ENCODE measurements around the gene MUSTN1. TPM values are rescaled to one million over a fixed set of nuclear protein-coding genes. Genes with fewer than 3 reads are reported as not detected.

The MUSTN1 gene
- total and polyA plus RNA-seq, 7 donors, result 4.2 to 12.7 (median 8.2) TPM; not detected in 1

DNA sequence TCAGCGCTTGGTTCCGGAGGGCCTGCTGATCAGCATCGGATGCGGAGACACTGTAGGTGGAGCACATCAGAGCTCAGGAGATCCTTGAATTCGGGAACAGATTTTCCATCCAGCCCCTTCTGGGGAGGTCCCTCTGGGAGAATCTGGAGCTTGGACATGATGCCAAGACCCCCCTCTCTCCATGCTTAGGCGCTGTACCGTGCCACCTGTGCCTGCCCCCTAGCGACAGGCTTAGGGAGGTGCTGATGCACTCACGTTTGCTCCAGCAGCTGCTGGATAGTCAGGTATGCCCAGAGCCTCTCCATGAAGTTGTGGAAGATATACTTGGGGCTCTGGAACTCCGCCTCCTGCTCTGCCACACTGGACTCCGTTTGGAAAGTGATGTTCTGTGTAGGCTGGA is 14.1 kb downstream of the MUSTN1 start:
- Histone ChIP-seq H3K27ac (no peak overlapping the region), H3K4me3 (no peak overlapping the region), H3K27me3 (no peaks in the 10 kb centered on the region), H3K36me3 (peaks cover 0 to 13% (median 8%) of the 10 kb centered on the region in 4 donors), H3K4me1 (no peaks in the 10 kb centered on the region), H3K9me3 (no peaks in the 10 kb centered on the region)
- DNase-seq, result no peak
- TF ChIP-seq, protein P1, sequence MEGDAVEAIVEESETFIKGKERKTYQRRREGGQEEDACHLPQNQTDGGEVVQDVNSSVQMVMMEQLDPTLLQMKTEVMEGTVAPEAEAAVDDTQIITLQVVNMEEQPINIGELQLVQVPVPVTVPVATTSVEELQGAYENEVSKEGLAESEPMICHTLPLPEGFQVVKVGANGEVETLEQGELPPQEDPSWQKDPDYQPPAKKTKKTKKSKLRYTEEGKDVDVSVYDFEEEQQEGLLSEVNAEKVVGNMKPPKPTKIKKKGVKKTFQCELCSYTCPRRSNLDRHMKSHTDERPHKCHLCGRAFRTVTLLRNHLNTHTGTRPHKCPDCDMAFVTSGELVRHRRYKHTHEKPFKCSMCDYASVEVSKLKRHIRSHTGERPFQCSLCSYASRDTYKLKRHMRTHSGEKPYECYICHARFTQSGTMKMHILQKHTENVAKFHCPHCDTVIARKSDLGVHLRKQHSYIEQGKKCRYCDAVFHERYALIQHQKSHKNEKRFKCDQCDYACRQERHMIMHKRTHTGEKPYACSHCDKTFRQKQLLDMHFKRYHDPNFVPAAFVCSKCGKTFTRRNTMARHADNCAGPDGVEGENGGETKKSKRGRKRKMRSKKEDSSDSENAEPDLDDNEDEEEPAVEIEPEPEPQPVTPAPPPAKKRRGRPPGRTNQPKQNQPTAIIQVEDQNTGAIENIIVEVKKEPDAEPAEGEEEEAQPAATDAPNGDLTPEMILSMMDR (IDR thresholded peaks at IDR 0.05), result peak in 1 of 4 experiments; percentile 30
- TF ChIP-seq POLR2AphosphoS5 (IDR thresholded peaks at IDR 0.05) (no peak), EP300 (IDR thresholded peaks at IDR 0.05) (no peak), POLR2A (IDR thresholded peaks at IDR 0.05) (no peak)
- WGBS, 2 donors, result 58 to 68% methylated on average over 11 of the region's 11 CpGs
- intact Hi-C loops (cut with DNase I), result no loop called here

DNA sequence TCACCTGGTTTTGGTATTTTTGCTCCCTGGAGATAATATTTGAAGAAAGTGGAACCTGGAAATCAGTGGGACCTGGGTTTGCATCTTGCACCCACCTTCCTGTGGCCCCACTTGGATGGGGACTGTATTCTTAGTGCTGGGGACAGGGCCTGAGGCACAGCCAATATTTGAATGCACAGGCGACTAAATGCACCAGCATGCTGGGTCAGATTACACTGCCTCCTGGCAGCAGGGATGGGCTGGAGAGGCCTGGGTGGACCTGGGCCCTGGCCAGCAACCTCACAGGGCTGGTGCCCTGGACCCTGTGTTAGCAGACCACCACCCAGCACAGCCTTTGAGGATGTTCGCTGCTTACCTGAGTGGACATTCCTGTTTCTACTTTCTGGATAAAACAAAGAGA is 14.9 kb downstream of the MUSTN1 start:
- Histone ChIP-seq H3K36me3 (peaks cover 0 to 13% (median 8%) of the 10 kb centered on the region in 4 donors), H3K4me3 (no peak overlapping the region), H3K27ac (no peak overlapping the region), H3K27me3 (no peaks in the 10 kb centered on the region), H3K9me3 (no peaks in the 10 kb centered on the region), H3K4me1 (no peaks in the 10 kb centered on the region)
- TF ChIP-seq EP300 (IDR thresholded peaks at IDR 0.05) (no peak), POLR2A (IDR thresholded peaks at IDR 0.05) (no peak), POLR2AphosphoS5 (IDR thresholded peaks at IDR 0.05) (no peak)
- TF ChIP-seq, protein P1 (IDR thresholded peaks at IDR 0.05), result no peak
- intact Hi-C loops (cut with DNase I), result no loop called here
- no peak for DNase-seq
- 76 to 93% methylated on average over 2 of the region's 2 CpGs for WGBS, 2 donors

DNA sequence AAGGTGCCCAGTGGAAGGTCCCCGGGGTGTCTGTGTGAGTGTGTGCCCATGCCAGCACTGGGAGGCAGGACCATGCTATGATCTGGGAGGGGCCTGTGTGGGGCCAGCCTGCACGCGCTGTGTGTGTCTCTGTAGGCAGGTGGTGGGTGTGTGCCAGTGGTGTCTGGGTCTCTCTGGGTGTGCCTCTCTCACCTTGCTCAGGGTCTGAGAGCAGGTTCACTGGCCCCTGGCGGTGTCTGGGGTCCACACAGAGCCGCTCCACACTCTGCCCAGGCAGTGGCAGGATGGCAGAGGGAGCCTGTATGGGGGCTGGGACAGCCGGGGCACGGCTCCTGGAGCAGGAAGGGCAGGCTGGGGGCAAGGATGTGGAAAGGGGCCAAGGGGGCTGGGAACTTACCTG is 17.0 kb downstream of the MUSTN1 start:
- H3K9me3 ChIP-seq, result no peaks in the 10 kb centered on the region
- WGBS, 2 donors, result 91 to 95% methylated on average over 7 of the region's 7 CpGs
- H3K27me3 ChIP-seq, result no peaks in the 10 kb centered on the region
- no peaks in the 10 kb centered on the region for H3K4me1 ChIP-seq
- DNase-seq, result no peak
- peaks cover 0 to under 1% (median 0%) of the 10 kb centered on the region in 4 donors for H3K36me3 ChIP-seq
- intact Hi-C loops (cut with DNase I), result no loop called here
- H3K27ac ChIP-seq, result no peak overlapping the region
- no peak overlapping the region for H3K4me3 ChIP-seq
- no peak for TF ChIP-seq EP300 (IDR thresholded peaks at IDR 0.05)
- TF ChIP-seq POLR2AphosphoS5 (IDR thresholded peaks at IDR 0.05), result no peak
- TF ChIP-seq POLR2A (IDR thresholded peaks at IDR 0.05), result no peak
- TF ChIP-seq, protein P1 (IDR thresholded peaks at IDR 0.05), result no peak

DNA sequence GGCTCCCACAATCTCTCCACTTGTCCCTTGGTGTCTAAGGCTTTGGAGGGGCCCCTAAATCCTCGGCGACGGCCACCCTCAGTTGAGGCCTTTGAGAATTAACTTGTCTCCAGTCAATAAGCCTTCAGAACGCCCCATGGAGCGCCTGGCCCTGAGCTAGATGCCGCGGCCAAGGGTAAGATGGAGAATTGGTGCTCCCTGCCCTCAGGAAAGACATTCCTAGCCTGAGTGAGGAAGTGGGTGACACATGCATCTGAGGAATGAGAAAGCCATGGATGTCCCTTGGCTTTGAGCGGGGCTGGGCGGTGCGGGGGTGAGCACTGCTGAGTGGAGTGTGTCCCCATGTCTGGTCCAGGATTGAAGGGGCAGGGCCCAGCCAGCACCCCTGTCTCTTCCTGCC is 17.6 kb downstream of the MUSTN1 start:
- WGBS, 2 donors, result 95% methylated on average over 10 of the region's 10 CpGs
- no peaks in the 10 kb centered on the region for H3K9me3 ChIP-seq
- intact Hi-C loops (cut with DNase I), result no loop called here
- H3K27ac ChIP-seq, result no peak overlapping the region
- H3K4me1 ChIP-seq, result no peaks in the 10 kb centered on the region
- DNase-seq, result no peak
- no peaks in the 10 kb centered on the region for H3K36me3 ChIP-seq
- H3K4me3 ChIP-seq, result no peak overlapping the region
- no peaks in the 10 kb centered on the region for H3K27me3 ChIP-seq
- TF ChIP-seq, protein P1 (IDR thresholded peaks at IDR 0.05), result no peak
- TF ChIP-seq POLR2A (IDR thresholded peaks at IDR 0.05), result no peak
- TF ChIP-seq EP300 (IDR thresholded peaks at IDR 0.05), result no peak
- TF ChIP-seq POLR2AphosphoS5 (IDR thresholded peaks at IDR 0.05), result no peak

DNA sequence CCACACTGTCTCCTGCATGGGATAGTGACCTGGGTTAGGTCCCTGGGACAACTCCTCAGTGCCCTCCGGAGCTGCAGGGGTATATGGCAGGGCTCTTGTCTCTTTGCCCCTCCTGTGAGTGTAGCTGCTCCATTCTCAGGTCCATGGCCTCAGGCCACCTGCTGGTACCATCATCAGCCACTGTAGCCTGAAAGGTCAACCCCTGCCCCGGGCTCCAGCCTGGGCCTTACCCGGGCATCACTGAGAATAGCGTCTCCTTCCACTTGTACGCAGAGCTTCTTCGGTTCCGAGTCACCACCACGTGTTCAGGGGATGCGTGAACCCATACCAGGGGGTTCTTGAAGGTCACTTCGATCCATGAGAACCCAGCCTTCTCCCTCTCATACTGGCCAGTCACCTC is 18.2 kb downstream of the MUSTN1 start:
- Histone ChIP-seq H3K9me3 (no peaks in the 10 kb centered on the region), H3K27ac (no peak overlapping the region), H3K36me3 (no peaks in the 10 kb centered on the region), H3K4me1 (no peaks in the 10 kb centered on the region), H3K27me3 (no peaks in the 10 kb centered on the region), H3K4me3 (no peak overlapping the region)
- TF ChIP-seq, protein P1 (IDR thresholded peaks at IDR 0.05), result no peak
- TF ChIP-seq EP300 (IDR thresholded peaks at IDR 0.05) (no peak), POLR2AphosphoS5 (IDR thresholded peaks at IDR 0.05) (no peak), POLR2A (IDR thresholded peaks at IDR 0.05) (no peak)
- 93 to 94% methylated on average over 10 of the region's 10 CpGs for WGBS, 2 donors
- no peak for DNase-seq
- intact Hi-C loops (cut with DNase I), result no loop called here

Data from sigmoid colon (tissue), 7 donors.